GM19025 (cell line): Measurements from ENCODE around the gene SELPLG.
"Not testable (repeated sequence)": the region's sequence is repeated elsewhere in the genome, so short reads cannot be mapped to it uniquely, and the experiment has no call there.

Experiments used
- ATAC-seq: cut with Tn5 transposase; IDR thresholded peaks from one replicate; pipeline ENCODE4 v1.9.1; 2021; ENCODE audit warnings: mild to moderate bottlenecking, low read depth, moderate library complexity; ENCODE audit not compliant: unreplicated experiment

The SELPLG gene

DNA sequence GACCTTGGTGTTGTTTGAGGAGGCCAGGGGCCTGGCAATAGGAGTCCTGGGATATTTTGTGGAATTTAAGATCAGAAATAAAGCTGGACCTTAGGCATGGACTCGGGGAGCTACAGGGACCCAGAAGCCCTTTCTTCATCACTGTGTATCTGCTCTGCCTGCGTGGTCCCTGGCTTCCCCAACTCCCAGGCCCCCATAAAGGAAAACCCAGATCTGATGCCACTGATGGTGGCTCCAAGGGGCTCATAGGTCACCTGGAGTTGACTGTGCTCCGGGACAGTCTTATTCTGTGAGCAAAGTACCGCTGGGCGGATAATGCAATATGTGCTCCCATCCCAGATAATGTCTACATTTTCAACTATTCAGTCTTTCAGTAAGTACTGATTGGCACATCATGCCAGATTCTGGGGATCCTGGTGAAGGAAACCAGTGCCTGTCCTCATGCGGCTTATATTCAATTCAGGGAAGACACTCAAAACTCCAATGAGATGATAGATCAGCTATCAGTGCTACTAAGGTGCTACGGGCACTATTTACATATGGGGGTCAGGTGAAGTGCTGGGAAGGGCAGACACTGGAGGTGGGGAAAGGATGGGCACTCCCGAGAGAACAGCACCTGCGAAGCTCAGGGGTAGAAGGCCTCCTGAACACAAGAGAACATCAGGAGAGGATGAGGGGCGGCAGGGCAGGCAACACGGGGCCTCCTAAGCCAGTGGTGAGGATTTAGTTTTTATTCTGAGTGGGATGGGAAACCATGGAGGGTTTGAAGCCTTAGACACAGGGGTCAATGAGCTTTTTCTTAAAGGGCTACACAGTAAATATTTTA is 5.5 kb upstream of the SELPLG start:
- no peak for ATAC-seq

DNA sequence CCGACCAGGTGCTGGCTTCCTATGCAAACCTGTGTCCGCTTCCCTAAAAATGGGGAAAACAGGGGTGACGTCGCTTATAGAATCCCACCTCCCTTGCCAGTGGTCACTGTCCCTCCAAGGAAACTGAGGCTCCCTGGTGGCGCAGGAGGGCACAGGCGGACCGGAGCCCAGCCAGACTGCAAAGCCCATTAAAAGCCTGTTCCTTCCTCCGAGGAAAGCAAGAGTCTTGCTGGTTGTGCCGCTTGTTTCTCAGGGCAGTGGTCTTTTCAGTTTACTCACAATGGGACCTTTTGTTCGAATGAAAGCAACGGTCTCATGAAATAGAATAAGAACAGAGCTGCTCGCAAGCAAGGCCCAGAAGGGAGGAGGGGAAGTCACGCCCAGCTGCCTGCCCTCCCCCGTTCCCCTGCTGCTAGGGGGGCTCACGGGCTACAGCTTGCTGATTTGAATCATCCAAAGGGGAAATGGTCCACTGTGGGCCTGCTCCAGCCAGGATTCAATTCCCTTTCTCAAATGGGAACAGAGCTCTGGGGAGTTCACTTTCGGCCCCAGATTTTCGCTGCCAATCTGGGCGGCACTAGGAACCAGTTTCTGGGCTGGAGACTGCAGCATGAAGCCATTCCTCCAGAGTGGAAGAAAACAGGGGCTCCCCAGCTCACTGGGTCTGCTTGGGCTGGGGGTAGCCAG is 4.6 kb upstream of the SELPLG start:
- ATAC-seq, result no peak

DNA sequence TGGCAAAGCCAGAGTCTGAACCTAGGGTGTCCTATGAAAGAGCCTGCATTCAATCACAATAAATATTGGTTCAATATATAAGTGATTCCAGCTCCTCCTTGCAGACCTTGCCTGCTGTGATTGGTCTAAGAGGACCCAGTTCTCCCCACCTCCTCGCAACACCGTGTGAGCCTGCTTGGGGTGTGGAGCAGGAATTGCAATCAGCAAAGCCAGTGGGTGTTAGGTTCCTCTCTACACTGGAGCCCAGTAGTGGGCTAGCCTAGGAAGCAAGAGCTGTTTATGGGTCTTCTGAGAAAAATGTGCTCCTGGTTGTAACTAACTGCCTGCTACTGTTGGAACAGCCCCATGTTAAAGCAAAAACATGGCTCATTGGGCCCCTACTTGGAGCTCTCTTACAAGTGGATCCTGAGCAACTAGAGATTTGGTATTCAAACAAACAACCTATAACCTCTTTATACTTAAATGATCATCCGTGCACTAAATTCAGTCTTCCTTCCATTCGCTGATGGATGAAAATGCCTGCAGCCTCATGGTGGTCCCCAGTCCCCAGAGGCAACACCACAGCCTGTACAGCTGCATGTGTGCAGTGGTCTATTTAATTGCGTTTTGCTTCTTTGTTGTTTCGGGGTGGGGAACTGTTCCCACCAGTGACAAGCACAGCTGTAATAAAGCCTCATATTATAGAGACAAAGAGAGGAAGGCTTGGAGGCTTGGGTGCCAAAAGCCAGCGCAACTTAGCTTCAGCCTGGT is 3.7 kb upstream of the SELPLG start:
- no peak for ATAC-seq

GRCh38 chr12:108635997-108636808 is 2.5 kb upstream of the SELPLG start:
- peak; percentile 2 for ATAC-seq

GRCh38 chr12:108635201-108635996 is 1.7 kb upstream of the SELPLG start:
- peak; percentile 52 for ATAC-seq

DNA sequence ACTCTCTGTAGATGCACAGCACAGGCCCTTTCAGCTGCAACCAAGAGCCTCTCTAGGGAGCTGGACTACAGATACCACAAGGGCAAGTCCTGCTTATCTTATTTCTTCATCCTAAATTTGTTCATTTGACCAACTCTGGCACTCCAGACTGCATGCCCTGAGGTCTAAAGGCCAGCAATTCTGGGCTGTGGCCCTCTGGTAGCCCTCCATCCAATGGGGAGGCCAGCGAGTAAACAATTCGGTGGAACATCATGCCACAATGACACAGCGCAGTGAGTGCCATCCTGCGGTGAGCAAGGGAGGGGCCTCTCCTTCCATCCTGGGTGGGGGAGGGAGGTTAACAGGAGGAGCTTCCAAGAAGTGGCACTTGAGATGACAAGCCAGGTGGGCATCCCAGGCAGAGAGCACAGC is 652 bp upstream of the SELPLG start:
- no peak for ATAC-seq

- no peak for ATAC-seq
Observed at GRCh38 chr12:108633081-108633533, 587 bp downstream of the SELPLG start.

- ATAC-seq, result not testable (repeated sequence)
Observed at GRCh38 chr12:108631261-108631660, 2.4 kb downstream of the SELPLG start.

GRCh38 chr12:108630481-108631207 is 3.0 kb downstream of the SELPLG start:
- ATAC-seq, result no peak

DNA sequence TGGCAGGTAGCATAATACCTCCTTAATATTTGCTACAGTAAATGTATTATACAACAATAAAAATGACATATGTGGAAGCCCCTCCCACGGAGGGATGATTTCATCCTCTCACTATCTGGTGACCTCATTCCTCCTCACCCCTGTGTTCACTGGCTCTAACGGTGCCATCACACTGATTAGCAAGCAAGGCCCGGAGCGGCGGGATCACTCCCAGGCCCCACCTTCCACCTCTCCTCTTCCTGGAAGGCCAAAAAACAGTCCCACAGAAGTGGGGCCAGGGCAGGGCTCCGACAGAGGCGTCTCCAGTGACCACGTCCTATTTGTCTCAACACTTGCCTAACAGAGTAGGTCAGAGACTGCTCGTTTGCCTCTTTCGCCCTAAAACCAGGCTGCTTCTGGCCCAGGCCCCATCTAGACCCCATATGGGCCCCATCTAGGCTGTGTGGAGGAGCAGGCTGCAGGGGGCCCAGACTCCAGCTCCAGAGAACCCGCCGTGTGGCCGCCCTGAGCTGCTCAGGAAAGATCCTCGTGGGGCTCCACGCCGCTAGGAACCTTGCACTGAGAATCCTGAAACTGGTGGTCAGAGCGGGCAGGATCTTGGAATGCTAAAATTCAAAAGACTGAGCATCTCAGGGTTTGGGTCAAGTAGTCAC is 3.7 kb downstream of the SELPLG start:
- ATAC-seq, result no peak

- ATAC-seq, result no peak
Observed at GRCh38 chr12:108629151-108629550, 4.5 kb downstream of the SELPLG start.

- no peak for ATAC-seq
Observed at GRCh38 chr12:108627134-108627920, 6.4 kb downstream of the SELPLG start.

DNA sequence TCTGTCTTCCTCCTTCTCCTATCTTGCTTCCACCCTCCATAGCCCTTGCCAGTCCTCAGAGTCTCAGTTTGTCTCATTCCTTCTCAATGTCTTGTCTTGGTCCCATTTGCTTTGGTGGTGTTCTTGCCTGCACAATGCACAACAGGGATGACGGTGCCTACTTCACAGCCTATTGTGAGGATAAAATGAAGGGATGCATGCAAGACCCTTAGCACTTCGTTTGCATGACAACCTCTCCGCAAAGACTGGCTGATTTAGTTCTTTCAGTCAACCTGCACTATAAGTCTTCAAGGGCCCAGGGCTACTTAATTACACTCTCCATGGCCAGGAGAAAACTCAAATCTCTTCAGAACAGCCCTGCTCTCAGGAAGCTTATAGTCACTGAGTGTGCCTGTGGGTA is 8.5 kb downstream of the SELPLG start:
- ATAC-seq, result no peak

DNA sequence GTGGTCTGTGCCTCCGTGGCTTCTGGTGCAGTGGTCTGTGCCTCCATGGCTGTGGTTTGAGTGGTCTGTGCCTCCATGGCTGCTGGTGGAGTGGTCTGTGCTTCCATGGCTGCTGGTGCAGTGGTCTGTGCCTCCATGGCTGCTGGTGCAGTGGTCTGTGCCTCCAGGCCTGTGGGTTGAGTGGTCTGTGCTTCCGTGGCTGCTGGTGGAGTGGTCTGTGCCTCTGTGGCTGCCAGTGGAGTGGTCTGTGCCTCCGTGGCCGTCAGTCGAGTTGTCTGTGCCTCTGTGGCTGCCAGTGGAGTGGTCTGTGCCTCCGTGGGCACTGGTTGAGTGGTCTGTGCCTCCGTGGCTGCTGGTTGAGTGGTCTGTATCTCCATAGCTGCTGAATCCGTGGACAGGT is 10.1 kb downstream of the SELPLG start:
- ATAC-seq, result no peak

DNA sequence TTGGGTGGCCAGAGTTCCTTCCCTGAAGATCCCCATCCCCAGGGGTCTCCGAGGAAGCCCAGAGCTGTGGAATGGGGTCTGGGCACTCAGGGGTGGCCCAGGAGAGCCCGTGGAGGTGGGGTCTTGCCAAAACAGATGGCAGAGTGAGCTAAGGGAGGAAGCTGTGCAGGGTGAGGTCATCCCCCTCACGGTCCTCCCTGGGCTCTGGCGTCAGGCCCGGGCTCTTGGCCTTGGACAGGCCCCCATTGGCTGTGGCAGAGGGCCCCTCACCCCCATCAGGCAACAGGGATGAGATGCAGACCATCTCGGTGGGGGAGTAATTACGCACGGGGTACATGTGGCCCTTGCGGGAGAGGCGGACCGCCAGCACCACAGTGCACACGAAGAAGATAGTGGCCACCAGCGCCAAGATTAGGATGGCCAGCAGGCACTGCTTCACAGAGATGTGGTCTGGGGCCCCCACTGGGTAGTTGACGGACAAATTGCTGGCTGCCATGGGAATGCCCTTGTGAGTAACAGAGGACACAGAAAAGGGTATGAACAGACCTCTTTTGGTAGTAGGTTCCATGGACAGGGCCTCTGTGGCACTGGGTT is 10.7 kb downstream of the SELPLG start:
- ATAC-seq, result no peak

GRCh38 chr12:108622421-108622820 is 11.3 kb downstream of the SELPLG start:
- no peak for ATAC-seq

DNA sequence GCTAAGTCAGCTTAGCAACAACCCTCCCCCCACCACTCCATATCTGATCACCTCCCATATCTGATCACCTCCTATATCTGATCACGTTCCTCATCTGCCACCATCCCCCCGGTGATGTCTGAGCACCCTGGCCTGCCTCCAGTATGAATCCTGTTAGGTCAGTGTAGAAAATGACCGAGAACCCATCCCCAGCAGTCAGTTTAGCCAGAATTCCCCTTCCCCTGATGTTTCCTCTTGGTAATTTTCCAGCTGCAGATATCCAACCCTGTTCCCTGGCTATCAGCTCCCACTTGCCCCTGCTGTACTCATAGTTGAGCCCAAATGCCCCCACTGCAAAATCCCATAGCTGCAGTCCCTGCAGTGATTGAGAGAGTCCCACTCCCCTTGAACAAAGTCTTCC is 12.5 kb downstream of the SELPLG start:
- no peak for ATAC-seq
